Dermis microvascular lymphatic vessel endothelial cell (primary cell): ENCODE data around the gene CCP110. TPM values are rescaled to one million over a fixed set of nuclear protein-coding genes. Genes with fewer than 3 reads are reported as not detected.

Experiments used
- DNase-seq, 2 donors: peaks; one replicate each; pipeline versions ENCODE4 v3.0.0 to v3.0.0-alpha.2; 2010; ENCODE audit warnings: low read depth in 2 of 2
- total RNA-seq: library from RNA; depleted of rRNA; stranded (reverse); fragments of >200 nt; gene quantifications from 2 replicates; pipeline ENCODE4 v1.2.1, GENCODE V29; 2014

CCP110 gene
- total RNA-seq, 1 donor from 2014 or later: 7.3 TPM

DNA sequence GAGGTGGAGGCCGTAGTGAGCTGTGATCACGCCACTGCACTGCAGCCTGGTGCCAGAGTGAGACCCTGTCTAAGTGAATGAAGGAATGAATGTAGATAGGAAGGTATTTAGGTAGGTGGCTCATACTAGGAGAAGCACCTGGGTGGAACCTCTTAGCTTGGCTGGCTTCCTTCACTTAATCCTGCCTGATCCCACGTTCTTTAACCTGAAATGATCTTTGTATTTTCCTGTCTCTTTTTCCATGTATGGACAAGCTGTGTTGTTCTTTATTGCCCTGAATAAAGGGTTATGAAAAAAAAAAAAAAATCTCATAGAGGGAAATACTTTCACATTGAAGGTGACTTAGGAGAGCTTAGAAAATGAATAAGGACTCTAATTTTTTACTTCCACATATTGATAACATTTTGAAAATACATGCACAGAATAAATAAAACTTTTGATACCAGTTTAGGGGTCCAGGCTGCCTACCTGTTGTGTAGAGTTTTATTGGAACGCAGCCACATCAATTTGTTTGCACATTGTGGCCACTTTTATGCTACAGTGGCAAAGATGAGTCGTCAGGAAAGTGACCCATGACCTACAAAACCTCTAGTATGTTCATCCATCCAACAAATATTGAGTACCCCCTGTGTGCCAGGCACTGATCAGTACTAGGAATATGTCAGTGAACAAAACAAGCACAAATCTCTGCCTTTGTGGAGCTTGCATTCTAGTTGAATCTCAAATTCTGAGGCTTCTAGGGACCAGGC is 76.4 kb downstream of the CCP110 start:
- DNase-seq: peak in 1 of 2 donors; percentile 20

DNA sequence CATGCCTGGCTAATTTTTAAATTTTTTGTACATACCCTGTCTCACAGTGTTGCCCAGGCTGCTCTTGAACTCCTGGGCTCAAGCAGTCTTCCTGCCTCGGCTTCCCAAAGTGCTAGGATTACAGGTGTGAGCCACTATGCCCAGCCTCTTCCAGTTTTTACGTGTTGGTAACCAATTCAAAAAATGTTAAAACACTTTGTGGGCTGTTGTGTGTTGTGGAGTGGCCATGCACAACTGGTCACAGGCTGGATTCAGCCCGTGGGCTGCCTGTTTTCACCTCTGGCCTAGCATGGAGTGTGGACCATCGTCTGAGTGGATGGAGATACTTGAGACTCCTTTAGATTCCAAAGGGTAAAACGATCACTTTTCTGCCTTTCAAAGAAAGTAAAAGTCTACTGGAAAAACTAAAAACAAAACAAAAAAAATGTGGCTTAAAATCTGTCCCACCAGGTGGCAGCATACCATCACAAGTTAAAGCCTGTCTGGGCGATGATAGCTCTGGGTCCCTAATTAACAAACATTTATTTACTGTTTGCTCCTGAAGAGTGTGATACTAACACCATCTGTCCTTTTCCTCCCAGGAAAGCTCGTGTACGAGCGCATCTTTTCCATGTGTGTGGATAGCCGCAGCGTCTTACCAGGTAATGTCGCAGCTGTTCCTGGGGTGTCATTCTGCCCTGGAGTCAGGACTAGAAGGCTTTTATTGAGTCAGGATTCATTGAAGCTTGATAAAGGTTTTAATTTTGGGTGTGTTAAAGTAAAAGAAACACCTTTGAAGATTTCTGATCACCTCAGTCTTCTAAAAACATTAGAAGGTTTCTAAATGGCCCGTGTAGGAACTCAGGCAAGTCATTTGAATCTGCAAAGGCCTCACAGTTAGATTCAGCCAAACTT is 77.6 kb downstream of the CCP110 start:
- peak; percentile 47 to 61 for DNase-seq

Other genes with a start within 250 kb of the CCP110 start
- not detected in 2 replicates for gene CLEC19A, start 238.2 kb upstream of the CCP110 start, total RNA-seq
- gene TMC5, start 106.1 kb upstream of the CCP110 start, total RNA-seq: under 0.01 TPM in 1 of 2 replicates, not detected in the other
- gene GDE1, start 1.8 kb upstream of the CCP110 start, total RNA-seq: 23.4 and 24.7 TPM in 2 replicates
- gene VPS35L, start 31.8 kb downstream of the CCP110 start, total RNA-seq: 33.2 and 45.4 TPM in 2 replicates
- gene KNOP1, start 194.3 kb downstream of the CCP110 start, total RNA-seq: 8.3 and 9.4 TPM in 2 replicates
- 8.2 and 13.1 TPM in 2 replicates for gene IQCK, start 194.3 kb downstream of the CCP110 start, total RNA-seq